Adipose tissue (tissue), 3 donors: Measurements from ENCODE around the gene GMPS. TPM values are rescaled to one million over a fixed set of nuclear protein-coding genes. Genes with fewer than 3 reads are reported as not detected.
"Not testable (repeated sequence)": the region's sequence is repeated elsewhere in the genome, so short reads cannot be mapped to it uniquely, and the experiment has no call there.

Experiments
- H3K27ac ChIP-seq: one replicate; pipeline ENCODE4 v1.5.1; 2013; ENCODE audit warnings: low read depth, low read length
- WGBS, 3 donors: extraction: QIAGEN DNeasy Blood & Tissue Kit; methylation state at CpG; one replicate each; pipeline ENCODE4 v1.1.7; 2013; 5-methylcytosine and 5-hydroxymethylcytosine counted together
- polyA plus RNA-seq, 3 donors: library from polyadenylated mRNA; stranded (reverse); fragments of 200-250 nt; gene quantifications; one replicate each; pipeline ENCODE4 v1.2.3, GENCODE V29; 2013
- donor health status: healthy with polysubstance abuse.
- donor health status: Bipolar disorder and iron deficiency.
- donor health status: healthy.

GMPS gene
- polyA plus RNA-seq, 3 donors: 16.4 to 17.6 (median 16.9) TPM

DNA sequence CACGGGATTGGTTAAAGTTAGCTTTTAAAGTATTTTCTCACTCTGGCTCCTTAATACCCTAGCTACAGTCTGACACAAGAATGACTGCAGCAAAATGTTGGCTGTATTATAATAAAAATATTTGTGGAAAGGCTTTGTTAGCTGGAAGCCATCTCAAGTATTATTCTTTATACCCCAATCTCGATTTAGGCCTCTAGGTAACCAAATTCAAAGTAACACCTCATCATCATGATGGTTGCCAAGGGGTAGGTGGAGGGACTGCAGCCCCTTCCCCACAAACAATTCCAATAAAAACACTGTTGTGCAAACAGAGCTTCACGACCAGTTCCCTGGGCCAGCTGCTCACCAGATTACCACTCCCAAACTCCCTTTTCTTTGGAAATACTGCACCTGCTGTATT lies 759 bp upstream of the GMPS start:
- H3K27ac ChIP-seq: no peak overlapping the region
- 36 to 43% (median 40%) methylated on average over 3 of the region's 3 CpGs for WGBS, 3 donors

DNA sequence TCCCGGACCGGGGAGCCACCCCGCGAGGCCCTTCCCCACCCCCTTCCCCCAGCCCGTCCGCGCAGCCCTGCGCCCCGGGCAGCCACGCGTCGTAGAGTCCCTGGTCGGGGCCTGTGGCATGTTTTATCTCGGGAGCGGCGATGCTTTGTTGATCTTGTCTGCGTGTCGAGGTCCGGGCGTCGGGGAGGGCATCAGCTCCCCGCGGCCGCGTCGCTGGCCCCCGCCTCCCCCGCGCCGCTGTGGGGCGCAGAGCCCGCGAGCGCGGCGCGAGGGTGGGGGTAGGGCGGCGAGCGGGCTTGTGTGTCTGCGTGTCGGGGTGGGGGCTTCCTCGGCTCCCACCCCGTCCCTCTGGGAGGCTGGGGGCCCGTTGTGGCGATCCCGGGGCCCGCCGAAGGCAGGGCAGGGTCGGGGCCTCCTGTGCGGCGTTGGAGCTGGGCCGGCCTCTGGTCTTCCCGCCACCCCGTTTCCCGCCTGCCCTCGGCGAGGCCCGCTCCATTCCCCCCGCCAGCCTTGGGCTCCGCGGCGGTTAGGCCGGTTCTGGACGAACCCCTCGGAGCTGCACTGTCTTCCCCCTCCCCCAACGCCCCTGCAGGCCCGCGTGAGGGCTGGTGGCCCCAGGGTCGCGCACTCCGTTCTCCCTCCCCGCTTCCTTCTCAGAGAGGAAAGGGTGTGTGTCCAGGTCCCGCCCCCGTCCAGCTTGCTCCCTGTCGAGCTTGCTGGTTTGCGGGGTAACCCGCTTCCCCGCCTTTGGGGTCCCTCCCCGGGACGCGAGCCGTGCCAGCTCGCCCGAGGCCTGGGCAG lies 695 bp downstream of the GMPS start:
- H3K27ac ChIP-seq: peak overlapping the region; percentile 60
- WGBS, 3 donors: 0 to 1% (median 0%) methylated on average over 78 to 85 of the region's 85 CpGs

DNA sequence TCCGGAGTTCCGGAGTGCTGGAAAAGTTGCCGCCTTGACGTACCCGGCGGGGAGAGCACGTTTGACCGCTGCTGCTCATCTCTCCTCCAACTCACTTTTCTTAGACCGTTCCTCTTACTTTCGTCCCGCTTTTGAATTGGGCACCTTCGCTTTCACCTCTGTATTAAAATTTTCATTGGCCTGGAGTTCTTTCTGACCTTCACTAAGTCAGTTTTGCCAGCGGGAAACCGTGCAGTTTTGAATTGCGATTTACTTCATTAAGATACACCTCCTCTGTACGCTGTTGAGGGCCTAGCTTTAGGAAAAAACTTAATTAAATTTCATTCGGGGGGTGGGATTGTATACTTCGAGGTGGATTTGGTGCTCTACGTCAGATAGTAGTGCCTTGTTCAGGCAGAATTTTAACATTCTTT lies 1.3 kb downstream of the GMPS start:
- no peak overlapping the region for H3K27ac ChIP-seq
- WGBS, 3 donors: 0 to 1% (median 0%) methylated on average over 19 of the region's 19 CpGs

DNA sequence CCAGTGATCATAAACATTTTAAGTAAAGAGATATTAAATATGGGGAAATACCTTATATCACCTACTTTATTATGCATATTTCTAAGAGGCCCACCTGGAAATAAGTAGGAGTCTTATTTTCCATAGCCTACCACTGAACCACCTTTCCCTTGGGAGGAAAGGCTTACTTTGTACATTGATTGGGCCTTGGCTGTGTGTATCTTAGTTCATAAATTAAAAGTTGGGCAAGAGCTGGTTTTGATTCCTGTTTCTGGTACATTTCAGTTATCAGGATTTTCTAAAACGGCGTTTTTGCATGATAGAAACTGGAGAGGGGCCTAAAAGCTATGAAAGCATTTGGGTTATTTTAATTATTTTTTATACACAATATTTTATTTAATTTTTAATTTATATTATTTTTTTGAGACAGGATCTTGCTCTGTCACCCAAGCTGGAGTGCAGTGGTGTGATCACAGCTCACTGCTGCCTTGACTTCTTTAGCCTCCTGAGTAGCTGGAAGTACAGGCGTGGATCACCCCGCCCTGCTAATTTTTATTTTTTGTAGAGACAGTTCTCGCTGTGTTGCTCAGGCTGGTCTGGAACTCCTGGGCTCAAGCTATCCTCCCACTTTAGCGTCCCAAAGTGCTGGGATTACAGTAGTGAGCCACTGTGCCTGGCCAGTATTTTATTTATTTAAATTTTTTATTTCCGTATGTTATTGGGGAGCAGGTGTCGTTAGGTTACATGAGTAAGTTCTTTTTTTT lies 2.6 kb downstream of the GMPS start:
- 71 to 76% (median 73%) methylated on average over 8 of the region's 8 CpGs for WGBS, 3 donors
- H3K27ac ChIP-seq: no peak overlapping the region

DNA sequence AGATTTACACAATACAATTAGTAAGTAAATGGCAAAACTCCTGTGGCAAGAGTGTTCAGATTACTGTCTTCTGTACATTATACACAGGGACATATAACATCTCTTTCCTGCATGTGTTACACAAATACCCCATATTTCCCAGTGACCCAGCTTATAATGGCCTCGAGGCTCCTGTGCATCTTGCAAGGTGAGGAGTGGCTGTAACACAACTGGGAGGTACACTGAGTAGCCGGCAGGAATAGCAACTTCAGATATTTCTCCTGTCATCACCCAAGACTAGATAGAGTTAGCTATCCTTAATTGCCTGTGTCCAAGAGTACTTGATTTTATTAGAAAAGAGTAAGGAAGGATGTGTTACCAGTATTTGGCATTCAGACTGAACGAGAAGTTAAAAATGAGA lies 5.6 kb downstream of the GMPS start:
- WGBS, 3 donors: 56 to 72% (median 66%) methylated on average over 3 of the region's 3 CpGs
- no peak overlapping the region for H3K27ac ChIP-seq

DNA sequence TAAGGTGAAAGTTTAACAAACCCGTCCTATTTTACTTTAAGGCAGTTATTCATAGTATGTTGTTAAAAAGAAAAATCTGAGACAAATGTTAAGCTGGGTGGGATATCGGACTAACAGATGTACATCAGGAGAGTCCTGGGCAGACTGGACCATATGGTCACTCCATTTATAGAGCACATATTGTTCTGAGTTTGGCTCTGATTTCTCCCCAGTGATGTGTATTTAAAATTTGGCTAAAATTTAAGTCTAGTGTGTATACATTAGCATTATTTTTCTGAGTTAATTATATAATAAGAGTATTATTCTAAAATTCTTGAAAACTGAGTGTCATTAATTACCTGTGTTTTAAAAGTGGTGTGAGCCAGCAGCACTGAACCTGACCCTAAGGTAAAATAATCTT lies 6.1 kb downstream of the GMPS start:
- WGBS, 3 donors: 88 to 91% (median 90%) methylated on average over 2 of the region's 2 CpGs

DNA sequence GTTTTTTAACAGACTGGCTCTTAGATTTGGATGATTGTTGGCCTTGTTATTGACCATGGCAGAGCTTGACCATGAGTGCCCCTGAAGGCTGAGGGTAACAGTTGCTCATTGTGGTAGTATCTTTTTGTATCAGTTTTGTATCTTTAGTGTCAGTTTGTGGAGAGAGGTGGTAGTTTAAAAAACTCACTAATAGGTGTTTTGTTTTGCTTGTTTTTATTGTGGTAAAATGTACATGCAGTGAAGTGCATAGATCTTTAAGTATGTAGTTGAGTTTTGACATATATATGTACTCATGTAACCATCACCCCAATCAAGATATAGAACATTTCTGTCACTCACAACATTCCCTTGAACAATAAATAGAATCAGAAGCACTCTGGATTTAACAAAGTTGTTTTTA lies 9.8 kb downstream of the GMPS start:
- H3K27ac ChIP-seq: no peak overlapping the region

More for the DNA sequence above, 6.1 kb downstream of the GMPS start:
- H3K27ac ChIP-seq: no peak overlapping the region

DNA sequence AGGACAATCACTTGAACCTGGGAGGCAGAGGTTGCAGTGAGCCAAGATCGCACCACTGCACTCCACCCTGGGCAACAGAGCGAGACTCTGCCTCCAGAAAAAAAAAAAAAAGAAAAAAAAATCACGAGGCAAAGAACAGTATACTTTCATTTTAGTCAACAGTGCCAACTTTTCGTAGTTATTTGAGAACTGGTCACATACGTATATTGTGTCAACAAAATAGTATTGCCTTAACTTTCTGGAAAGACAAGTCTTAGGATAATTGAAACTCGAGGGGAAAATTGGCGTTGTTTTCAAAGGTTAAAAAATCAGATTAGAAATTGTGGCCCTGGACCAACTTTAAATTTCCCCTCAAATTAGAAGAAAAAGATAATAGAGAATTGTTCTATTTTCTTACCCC lies 13.8 kb downstream of the GMPS start:
- 61 to 90% (median 80%) methylated on average over 7 of the region's 7 CpGs for WGBS, 3 donors
- no peak overlapping the region for H3K27ac ChIP-seq

DNA sequence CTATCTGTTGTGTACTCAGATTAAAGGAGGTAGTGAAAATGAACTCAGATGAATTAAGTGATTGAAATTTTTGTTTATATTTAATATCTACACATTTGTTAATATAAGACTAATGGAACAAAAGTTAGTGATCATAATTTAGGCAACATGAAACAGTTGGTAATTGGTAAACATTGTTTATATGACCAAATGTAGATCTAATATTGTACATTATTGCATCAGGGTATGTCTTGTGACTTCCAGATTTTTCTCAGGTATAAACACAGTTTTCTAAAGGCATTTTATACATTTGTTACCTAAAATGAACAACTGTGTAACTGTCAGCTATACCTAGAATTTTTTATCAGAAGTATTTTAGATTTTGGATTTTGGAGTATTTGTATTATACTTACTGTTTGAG lies 14.8 kb downstream of the GMPS start:
- no peak overlapping the region for H3K27ac ChIP-seq

DNA sequence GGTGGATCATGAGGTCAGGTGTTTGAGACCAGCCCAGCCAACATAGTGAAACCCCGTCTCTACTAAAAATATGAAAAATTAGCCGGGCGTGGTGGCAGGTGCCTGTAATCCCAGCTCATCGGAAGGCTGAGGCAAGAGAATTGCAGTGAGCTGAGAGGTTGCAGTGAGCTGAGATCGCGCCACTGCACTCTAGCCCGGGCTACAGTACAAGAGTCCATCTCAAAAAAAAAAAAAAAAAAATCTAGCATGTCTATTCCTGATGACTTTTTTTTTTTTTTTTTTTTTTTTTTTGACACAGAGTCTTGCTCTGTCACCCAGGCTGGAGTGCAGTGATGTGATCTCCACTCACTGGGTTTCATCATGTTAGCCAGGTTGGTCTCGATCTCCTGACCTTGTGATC lies 15.9 kb downstream of the GMPS start:
- WGBS, 3 donors: 96 to 98% (median 97%) methylated on average over 8 of the region's 8 CpGs
- H3K27ac ChIP-seq: not testable (repeated sequence)

DNA sequence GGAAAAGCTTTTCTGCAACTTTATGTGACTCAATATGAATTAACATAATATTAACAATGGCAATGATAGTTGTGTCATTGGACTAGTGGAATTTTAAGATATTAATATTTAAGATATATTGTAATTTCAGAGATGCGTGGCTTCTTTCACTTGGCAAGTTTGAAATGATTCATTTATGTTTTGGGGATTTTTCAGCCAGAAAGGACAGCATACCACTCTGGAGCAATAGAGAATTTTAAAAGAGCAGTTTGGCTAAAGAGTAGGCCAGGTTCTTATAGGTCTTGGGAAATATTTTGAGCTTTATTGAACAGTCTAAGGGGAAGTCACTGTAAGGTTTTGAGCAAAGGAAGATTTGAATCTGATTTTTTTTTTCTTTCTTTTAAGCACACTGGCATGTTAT lies 16.5 kb downstream of the GMPS start:
- WGBS, 3 donors: 80 to 86% (median 85%) methylated on average over 1 of the region's 1 CpG
- H3K27ac ChIP-seq: no peak overlapping the region

DNA sequence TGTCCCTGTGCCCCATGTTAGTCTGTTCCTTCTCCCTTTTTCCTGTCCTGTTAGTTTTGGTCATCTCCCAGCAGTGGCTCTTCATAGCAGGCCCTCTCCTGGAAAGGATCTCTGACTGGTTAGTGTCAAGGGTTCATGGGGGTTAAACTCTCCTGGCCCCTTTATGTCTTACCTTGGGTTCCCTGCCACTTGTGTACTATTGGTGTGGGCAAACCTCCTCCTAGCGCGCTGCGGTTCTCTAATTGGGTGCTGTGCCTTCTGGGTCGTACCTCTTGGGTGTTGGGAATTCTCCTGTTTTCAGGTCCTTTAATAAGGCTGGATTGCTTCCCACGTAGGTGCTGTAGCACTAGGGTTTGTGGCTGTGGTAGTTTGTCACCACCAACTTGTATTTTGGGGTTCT lies 18.8 kb downstream of the GMPS start:
- 92 to 98% (median 97%) methylated on average over 5 of the region's 5 CpGs for WGBS, 3 donors
- no peak overlapping the region for H3K27ac ChIP-seq

DNA sequence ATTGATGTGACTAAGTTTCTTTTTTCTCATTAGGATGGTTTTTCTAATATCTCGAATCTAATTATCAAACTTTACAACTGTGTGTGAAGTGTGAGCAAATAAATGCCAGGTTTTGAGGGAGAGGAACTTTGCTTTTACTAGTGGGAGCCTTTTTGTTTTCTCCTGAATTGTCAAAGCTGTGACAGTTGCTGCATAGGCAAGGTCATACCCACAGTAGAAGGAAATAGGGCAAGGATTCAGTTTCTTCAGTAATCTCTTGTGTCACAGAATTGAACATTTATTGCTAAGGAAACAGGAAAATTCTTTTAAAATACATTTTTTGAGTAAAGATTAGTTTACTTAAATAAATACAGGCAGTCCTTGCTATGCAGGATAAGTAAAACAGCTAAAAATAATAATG lies 19.5 kb downstream of the GMPS start:
- no peak overlapping the region for H3K27ac ChIP-seq
- WGBS, 3 donors: 34 to 78% (median 63%) methylated on average over 1 of the region's 1 CpG

DNA sequence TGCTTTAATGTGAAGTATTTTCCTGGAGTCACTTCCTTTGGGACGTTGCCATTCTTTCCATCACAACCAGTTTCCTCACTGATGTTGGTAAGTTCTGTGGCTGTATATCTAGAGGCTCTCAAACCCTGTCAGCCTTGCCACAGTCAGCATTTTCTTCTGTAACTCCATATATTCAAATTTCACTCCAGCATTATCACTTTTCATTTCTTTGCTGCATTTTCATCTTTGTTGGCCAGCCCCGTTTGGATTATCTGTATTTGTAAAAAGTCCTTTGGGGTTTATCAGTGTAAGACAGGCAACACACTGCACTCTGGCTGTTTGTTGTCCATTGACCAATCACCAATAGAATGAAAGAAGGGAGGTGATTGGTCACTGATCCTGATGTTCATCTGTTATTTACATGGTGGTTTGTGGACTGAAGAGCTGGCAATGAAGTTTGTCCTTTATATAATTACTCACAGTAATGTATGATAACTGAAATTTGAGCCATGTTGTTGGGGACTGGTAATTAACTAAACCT lies 20.3 kb downstream of the GMPS start:
- 4 to 12% (median 9%) methylated on average over 2 of the region's 2 CpGs for WGBS, 3 donors

DNA sequence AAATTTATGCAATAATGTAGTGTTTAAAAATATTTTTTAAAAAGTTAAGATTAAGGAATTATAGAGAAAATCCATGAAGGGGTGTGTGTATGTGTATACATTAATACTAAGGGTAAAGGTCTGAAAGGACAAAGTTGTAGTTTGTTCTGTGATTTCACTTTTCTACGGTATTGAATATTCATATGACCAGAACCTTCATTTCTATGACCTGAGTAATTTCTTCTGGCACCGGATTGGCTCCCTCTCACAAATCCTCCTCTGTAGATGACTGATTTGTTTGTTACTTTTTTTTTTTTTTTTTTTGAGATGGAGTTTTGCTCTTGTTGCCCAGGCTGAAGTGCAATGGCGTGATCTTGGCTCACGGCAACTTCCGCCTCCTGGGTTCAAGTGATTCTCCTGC lies 20.9 kb downstream of the GMPS start:
- H3K27ac ChIP-seq: no peak overlapping the region
- WGBS, 3 donors: 92 to 98% (median 97%) methylated on average over 5 of the region's 5 CpGs

More for the DNA sequence above, 20.3 kb downstream of the GMPS start:
- H3K27ac ChIP-seq: no peak overlapping the region

DNA sequence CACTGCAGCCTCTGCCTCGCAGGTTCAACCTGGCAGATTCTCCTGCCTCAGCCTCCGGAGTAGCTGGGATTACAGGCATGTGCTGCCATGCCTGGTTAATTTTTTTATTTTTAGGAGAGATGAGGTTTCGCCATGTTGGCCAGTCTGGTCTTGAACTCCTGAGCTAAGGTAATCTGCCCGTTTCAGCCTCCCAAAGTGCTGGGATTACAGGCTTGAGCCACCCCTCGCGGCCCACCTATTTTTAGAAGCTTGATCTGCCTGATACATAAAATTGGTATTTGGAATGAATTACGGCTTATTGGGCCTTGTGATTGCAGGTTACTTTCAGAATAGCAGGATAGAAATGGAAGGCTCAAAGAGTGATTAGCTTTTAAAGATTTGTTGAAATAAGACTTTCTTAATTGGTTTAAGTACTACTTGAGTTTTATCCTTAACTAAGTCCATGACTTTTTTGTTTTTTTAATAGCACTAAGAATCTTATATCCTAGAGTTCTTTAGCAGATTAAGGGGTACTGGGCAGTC lies 25.0 kb downstream of the GMPS start:
- 95 to 99% (median 98%) methylated on average over 7 of the region's 7 CpGs for WGBS, 3 donors
- H3K27ac ChIP-seq: no peak overlapping the region

DNA sequence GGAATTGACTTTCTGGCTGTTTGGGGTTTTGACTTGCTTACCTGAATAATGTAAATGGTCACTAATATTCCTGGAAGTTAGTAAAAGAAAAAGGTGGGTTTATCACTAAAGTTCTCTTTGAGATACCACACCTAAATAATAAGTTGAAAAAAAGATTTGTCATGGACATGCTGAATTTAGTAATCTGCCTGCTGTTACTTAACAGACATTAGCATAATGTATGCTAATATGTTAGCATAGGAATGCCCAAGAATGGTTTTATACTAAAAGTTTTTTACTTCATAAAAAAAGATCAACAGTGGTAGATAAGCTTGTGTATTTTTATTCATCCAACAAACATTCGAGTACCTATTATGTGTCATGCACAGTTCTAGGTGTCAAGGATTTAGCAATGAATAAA lies 36.5 kb downstream of the GMPS start:
- 80 to 100% (median 94%) methylated on average over 1 of the region's 1 CpG for WGBS, 3 donors
- H3K27ac ChIP-seq: no peak overlapping the region

DNA sequence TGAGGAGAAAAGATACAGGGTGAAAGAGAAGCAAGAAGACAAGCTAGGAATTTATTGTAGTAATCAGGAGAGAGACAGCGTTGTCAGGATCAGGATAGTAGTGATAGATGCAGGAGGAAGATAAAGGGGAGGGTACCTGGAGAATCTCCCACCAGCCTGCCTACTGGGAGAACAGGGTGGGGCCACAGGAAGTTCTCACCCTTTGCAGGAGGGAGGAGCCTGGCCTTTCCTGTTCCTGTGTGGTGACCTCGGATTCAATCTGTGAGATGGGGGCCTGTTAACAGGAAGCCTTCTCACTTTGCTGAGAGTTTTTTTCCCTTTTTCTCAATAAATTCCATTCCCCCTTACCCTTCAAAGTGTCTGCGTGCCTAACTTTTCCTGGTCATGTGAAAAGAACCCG lies 37.6 kb downstream of the GMPS start:
- 65 to 88% (median 77%) methylated on average over 4 of the region's 4 CpGs for WGBS, 3 donors
- H3K27ac ChIP-seq: no peak overlapping the region

DNA sequence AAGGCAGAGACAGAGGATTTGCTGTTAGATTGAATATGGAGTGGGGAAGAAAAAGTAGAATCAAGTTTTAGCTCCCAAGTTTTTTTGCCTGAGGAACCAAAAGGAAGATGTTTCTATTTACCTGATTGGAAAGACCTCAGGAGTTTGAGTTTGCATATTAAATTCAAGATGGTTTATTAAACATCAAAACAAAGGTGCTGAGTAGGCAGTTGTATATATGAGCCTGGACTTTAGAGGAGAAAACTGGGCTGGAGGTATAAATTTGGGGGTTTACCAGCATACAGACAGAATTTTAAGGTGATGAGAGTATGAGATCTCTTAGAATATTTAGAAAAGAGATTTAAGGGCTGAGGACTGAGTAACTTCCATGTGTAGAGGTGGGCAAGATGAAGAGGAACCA lies 38.2 kb downstream of the GMPS start:
- no peak overlapping the region for H3K27ac ChIP-seq

DNA sequence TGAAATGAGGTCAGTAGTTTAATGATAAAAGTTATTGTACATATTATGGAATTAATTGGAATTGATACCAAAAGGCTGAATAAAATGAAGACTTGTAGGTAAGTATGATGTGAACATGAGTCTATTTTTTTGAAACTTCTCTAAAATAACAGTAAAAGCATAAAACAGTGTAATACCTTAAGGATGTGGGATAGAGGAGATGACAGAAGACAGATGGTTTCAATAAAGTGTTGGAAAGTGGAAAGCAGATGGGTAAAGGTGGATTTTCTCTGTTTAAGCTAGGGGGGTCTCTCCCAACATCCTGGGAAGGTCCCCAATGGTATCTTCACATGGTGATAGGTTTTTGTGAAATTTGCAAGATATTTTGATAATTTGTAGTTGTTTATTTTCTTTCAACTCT lies 41.6 kb downstream of the GMPS start:
- no peak overlapping the region for H3K27ac ChIP-seq
